Measurements from ENCODE around the gene RREB1. TPM values are rescaled to one million over a fixed set of nuclear protein-coding genes. Genes with fewer than 3 reads are reported as not detected.
A peak's percentile ranks its signal among the peaks of the same experiment; 100 is the strongest.

RREB1 gene
- total and polyA plus RNA-seq, 2 of the 4 experiments (the other 2 are of a cell fraction): 8.4 to 14.5 TPM

DNA sequence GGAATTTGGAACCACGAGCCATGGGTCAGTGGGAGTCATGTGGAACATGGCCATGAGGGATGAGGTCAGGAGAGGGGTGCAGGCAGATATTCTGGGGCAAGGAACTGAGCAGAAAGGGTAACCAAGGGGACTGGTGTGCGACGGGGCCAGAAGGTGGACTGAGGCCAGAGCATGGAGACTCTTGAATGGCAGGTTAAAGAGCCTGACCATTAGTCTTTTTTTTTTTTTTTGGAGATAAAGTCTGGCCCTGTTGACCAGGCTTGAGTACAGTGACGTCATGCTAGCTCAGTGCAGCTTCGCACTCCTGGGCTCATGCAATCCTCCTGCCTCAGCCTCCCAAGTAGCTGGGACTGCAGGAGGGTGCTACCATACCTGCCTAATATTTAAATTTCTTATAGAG lies 64.0 kb downstream of the RREB1 start:
- WGBS, 2 experiments (ENCODE audit: extremely low coverage in 2 of 2, insufficient read length in 1 of 2): 100% methylated on average over 3 of the region's 5 CpGs; no CpG with 5 or more reads in 1 of the 2 experiments
- BruUV-seq (replicated peaks): no TSS peak
- no peak for TF ChIP-seq RAD21 (IDR thresholded peaks at IDR 0.05; ENCODE audit: low read length)
- TF ChIP-seq CTCF (conservative IDR thresholded peaks at IDR 0.05; ENCODE audit: low read depth, low read length): no peak
- TF ChIP-seq MXI1 (IDR thresholded peaks at IDR 0.05; ENCODE audit: borderline replicate concordance, low read depth, low read length): no peak
- TF ChIP-seq MAZ (IDR thresholded peaks at IDR 0.05; ENCODE audit: borderline replicate concordance, low read depth, low read length): no peak
- TF ChIP-seq FOS (IDR thresholded peaks at IDR 0.05; ENCODE audit: low read depth, low read length): no peak
- no peak for TF ChIP-seq USF2 (IDR thresholded peaks at IDR 0.05; ENCODE audit: low read depth, low read length)
- no peak for TF ChIP-seq CHD1 (IDR thresholded peaks at IDR 0.05; ENCODE audit: low read depth, low read length)

More for the DNA sequence above, 64.0 kb downstream of the RREB1 start:
- Histone ChIP-seq H3K36me3 (ENCODE audit: control insufficient read depth, insufficient read depth, low read length) (peaks cover 4% of the 10 kb centered on the region), H2BK15ac (ENCODE audit: low read depth, low read length) (no peak overlapping the region), H2AFZ (replicated peaks; ENCODE audit: low read length, poor library complexity) (no peak overlapping the region), H3K56ac (ENCODE audit: extremely low read depth, insufficient read depth, low read length) (no peak overlapping the region), H3K27me3 (ENCODE audit: control insufficient read depth, insufficient read depth, low read length) (no peaks in the 10 kb centered on the region), H4K91ac (ENCODE audit: insufficient read depth, low read depth, low read length) (no peak overlapping the region), H3K18ac (ENCODE audit: low read depth, low read length) (no peak overlapping the region), H4K8ac (ENCODE audit: low read depth in 2 of 2, low read length in 2 of 2) (no peak overlapping the region), H3K23ac (ENCODE audit: low read depth, low read length) (peak overlapping the region; percentile 9; the same call in 1 of the 2 replicates), H2AK5ac (ENCODE audit: low read depth, low read length) (no peak overlapping the region), H3K79me1 (ENCODE audit: low read depth in 1 of 2, low read length in 2 of 2) (peaks cover 58 to 96% of the 10 kb centered on the region in 2 experiments), H3K9ac (ENCODE audit: low read depth, low read length) (no peak overlapping the region), H2AK9ac (replicated peaks; ENCODE audit: low read depth, low read length, poor library complexity) (no peak overlapping the region), H3K9me1 (ENCODE audit: insufficient read depth, low read length) (peaks cover 52% of the 10 kb centered on the region), H3K27ac (ENCODE audit: insufficient read depth, low read length) (no peak overlapping the region), H3K4me2 (ENCODE audit: low read depth, low read length) (no peak overlapping the region), H2BK5ac (ENCODE audit: low read depth, low read length, poor library complexity, severe bottlenecking) (no peak overlapping the region), H2BK20ac (ENCODE audit: low read depth, low read length) (no peak overlapping the region), H3K4ac (ENCODE audit: low read depth, low read length) (no peak overlapping the region), H3K14ac (replicated peaks; ENCODE audit: low read depth, low read length) (no peak overlapping the region), H4K5ac (ENCODE audit: low read depth, low read length) (no peak overlapping the region), H3K4me1 (ENCODE audit: control insufficient read depth, insufficient read depth, low read length) (peaks cover 29% of the 10 kb centered on the region), H3K9me3 (ENCODE audit: control insufficient read depth, insufficient read depth, low read length) (no peaks in the 10 kb centered on the region), H2BK120ac (ENCODE audit: low read depth, low read length) (no peak overlapping the region), H4K20me1 (ENCODE audit: insufficient read depth, low read length) (peaks cover 82% of the 10 kb centered on the region), H3K4me3 (ENCODE audit: insufficient read depth, low read depth, low read length) (no peak overlapping the region)
- no peak for ATAC-seq (ENCODE audit: low read depth)
- ChIA-PET POLR2A (ENCODE audit: unreplicated experiment) (no interaction called here), CTCF (no interaction called here)
- dilution Hi-C loops (cut with HindIII; ENCODE audit: low sequenced_read_pairs, unreplicated experiment): no loop called here
- DNase-seq: no peak
- intact Hi-C loops (cut with micrococcal nuclease): no loop called here
- in situ Hi-C loops (cut with MboI; ENCODE audit: low sequenced_read_pairs): no loop called here
